ENCODE measurements around the gene AARSD1.
"Not testable (repeated sequence)": the region's sequence is repeated elsewhere in the genome, so short reads cannot be mapped to it uniquely, and the experiment has no call there.

Gene AARSD1

GRCh38 chr17:42980274-42980765 is 16.1 kb upstream of the AARSD1 start, which contains the start of gene RUNDC1:
RUNDC1 (plus strand) TSS chr17:42980565; CDS start chr17:42980577, 12 bp downstream.
- peak within 1 kb of the TSS; percentile 65 for H3K4me3 ChIP-seq (ENCODE audit: low read depth, low read length)
- in situ Hi-C loops (cut with HindIII; ENCODE audit: low sequenced_read_pairs) = no loop called here
- DNase-seq (ENCODE audit: low read depth) = peak; percentile 52
- no peak for TF ChIP-seq CTCF (IDR thresholded peaks at IDR 0.05; ENCODE audit: low read depth, low read length, missing control alignments)

DNA sequence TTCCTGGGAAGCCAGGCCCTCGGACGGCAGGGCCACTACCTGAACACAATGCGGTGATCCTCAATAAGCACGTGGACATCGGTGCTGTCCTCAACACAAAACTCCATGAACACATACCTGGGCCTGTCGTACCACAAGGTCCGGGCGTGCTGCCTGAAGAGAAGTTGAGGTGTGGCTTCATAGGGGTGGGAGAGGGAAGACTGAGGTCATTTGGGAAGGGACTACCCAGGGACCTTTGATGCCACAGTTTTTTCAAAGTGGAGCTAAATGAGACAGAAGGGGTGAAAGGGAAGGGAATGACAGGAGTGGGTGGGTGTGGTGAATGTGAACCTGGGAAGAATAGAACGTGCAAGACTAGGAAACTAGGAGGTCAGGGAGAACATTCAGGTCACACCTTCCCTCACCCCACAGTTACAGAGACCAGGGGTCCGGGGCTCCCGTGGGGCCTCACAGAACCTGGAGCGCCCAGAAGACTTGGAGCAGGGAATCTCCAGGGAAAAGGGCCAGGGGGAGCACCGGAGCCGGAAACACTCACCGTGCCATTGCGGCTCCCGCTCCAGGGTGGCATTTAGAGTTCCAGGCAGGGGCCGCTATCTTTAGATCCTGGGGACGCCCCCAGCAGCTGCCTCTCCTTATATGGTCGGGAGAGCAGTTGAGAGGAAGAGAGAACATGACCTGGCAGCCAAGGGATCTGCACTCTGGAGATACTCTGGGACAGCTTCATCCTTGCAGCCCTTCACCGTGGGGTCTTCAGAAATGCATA is 15.4 kb upstream of the AARSD1 start, which contains the start of gene PTGES3L:
TSS of gene PTGES3L (minus strand) at position 570 of the 763 bp plus-strand sequence. CDS start at position 543, 27 bp downstream.
- H3K4me3 ChIP-seq (ENCODE audit: low read depth, low read length) = peak within 1 kb of the TSS; percentile 65
- no peak for DNase-seq (ENCODE audit: low read depth)
- in situ Hi-C loops (cut with HindIII; ENCODE audit: low sequenced_read_pairs) = loop anchor here (5.0 kb wide), 1 partner anchor 38 kb away; no protein-coding TSS in a partner anchor
- TF ChIP-seq CTCF (IDR thresholded peaks at IDR 0.05; ENCODE audit: low read depth, low read length, missing control alignments) = no peak

- DNase-seq (ENCODE audit: low read depth); H3K4me3 ChIP-seq (ENCODE audit: low read depth, low read length): not testable (repeated sequence)
- in situ Hi-C loops (cut with HindIII; ENCODE audit: low sequenced_read_pairs) = loop anchor here (5.0 kb wide), 1 partner anchor 42 kb away; no protein-coding TSS in a partner anchor
These were observed 11.4 kb upstream of the AARSD1 start for GRCh38 chr17:42975701-42976100.

GRCh38 chr17:42975265-42975664 is 11.0 kb upstream of the AARSD1 start:
- in situ Hi-C loops (cut with HindIII; ENCODE audit: low sequenced_read_pairs) = loop anchor here (5.0 kb wide), 1 partner anchor 42 kb away; no protein-coding TSS in a partner anchor
- no peak for DNase-seq (ENCODE audit: low read depth)
- no peak for TF ChIP-seq CTCF (IDR thresholded peaks at IDR 0.05; ENCODE audit: low read depth, low read length, missing control alignments)
- H3K4me3 ChIP-seq (ENCODE audit: low read depth, low read length) = no peak overlapping the region

DNA sequence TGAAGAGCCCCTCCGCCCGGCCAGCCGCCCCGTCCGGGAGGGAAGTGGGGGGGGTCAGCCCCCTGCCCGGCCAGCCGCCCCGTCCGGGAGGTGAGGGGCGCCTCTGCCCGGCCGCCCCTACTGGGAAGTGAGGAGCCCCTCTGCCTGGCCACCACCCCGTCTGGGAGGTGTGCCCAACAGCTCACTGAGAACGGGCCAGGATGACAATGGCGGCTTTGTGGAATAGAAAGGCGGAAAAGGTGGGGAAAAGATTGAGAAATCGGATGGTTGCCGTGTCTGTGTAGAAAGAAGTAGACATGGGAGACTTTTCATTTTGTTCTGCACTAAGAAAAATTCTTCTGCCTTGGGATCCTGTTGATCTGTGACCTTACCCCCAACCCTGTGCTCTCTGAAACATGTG is 9.1 kb upstream of the AARSD1 start:
- in situ Hi-C loops (cut with HindIII; ENCODE audit: low sequenced_read_pairs); H3K4me3 ChIP-seq (ENCODE audit: low read depth, low read length): not testable (repeated sequence)

GRCh38 chr17:42971589-42971988 is 7.3 kb upstream of the AARSD1 start:
- DNase-seq (ENCODE audit: low read depth) = no peak
- no peak overlapping the region for H3K4me3 ChIP-seq (ENCODE audit: low read depth, low read length)
- no peak for TF ChIP-seq CTCF (IDR thresholded peaks at IDR 0.05; ENCODE audit: low read depth, low read length, missing control alignments)
- in situ Hi-C loops (cut with HindIII; ENCODE audit: low sequenced_read_pairs) = no loop called here

More for the DNA sequence above, 9.1 kb upstream of the AARSD1 start:
- DNase-seq (ENCODE audit: low read depth) = not testable (repeated sequence)

DNA sequence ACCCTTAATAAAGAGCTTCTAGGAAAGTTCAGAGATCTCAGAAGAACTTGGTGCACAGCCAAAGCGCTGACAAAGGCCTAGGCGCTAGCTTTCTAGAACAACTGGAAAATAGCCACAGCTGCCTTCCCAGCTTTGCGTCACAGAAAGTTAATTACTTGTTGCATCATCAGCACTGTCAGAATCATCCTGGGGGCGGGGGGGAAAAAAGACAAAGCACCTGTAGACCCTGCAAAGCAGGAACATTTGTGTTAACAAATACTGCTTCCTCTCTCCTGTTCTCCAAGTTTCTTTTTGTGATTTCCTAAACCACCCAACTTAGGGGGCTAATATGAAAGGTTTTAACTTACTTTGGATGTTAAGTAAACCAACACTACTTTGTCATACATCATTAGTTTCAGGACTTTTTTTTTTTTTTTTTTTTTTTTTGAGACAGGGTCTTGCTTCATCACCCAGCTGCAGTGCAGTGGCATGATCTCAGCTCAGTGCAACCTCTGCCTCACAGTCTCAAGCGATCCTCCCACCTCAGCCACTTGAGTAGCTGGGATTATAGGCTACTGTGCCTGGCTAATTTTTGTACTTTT is 4.8 kb upstream of the AARSD1 start:
- no peak for TF ChIP-seq CTCF (IDR thresholded peaks at IDR 0.05; ENCODE audit: low read depth, low read length, missing control alignments)
- no peak for DNase-seq (ENCODE audit: low read depth)
- in situ Hi-C loops (cut with HindIII; ENCODE audit: low sequenced_read_pairs) = no loop called here

More for the DNA sequence above, 4.8 kb upstream of the AARSD1 start:
- H3K4me3 ChIP-seq (ENCODE audit: low read depth, low read length) = no peak overlapping the region
